Frontal cortex (tissue), 4 donors: Measurements from ENCODE around the gene GABBR2. TPM values are rescaled to one million over a fixed set of nuclear protein-coding genes. Genes with fewer than 3 reads are reported as not detected.

Experiments
- DNase-seq, 2 donors: peaks; one replicate each; pipeline ENCODE4 v3.0.0; 2012; ENCODE audit warnings: low spot score in 2 of 2
- FAIRE-seq: peaks from 2 replicates; lab custom pipeline; 2012; peaks lifted over from hg19 to GRCh38; lab: Jason Lieb, UNC
- total RNA-seq: library from RNA; depleted of rRNA; stranded (reverse); fragments of >200 nt; gene quantifications from one replicate; pipeline ENCODE4 v1.2.3, GENCODE V29; 2014
- donor health status: control.
- donor health status: control.
- donor health status: control.

The GABBR2 gene
- total RNA-seq, 1 donor from 2014 or later = 39.9 TPM

DNA sequence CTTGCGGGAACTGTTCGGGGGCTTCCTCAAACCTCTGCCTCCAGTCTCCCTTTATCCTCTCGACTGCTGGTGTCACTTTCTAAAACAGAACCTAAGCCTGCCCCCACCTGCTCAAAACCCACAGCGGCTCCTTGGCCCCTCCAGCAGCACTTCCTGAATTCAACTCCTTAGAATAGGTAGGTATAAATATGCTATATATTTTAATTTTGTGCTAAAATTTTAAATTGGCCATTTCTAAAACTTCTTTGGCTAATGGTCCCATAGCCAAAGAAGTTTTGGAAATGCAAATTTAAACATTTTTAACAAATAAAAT, 381.5 kb downstream of the GABBR2 start:
- DNase-seq (no peak), FAIRE-seq (no peak)

DNA sequence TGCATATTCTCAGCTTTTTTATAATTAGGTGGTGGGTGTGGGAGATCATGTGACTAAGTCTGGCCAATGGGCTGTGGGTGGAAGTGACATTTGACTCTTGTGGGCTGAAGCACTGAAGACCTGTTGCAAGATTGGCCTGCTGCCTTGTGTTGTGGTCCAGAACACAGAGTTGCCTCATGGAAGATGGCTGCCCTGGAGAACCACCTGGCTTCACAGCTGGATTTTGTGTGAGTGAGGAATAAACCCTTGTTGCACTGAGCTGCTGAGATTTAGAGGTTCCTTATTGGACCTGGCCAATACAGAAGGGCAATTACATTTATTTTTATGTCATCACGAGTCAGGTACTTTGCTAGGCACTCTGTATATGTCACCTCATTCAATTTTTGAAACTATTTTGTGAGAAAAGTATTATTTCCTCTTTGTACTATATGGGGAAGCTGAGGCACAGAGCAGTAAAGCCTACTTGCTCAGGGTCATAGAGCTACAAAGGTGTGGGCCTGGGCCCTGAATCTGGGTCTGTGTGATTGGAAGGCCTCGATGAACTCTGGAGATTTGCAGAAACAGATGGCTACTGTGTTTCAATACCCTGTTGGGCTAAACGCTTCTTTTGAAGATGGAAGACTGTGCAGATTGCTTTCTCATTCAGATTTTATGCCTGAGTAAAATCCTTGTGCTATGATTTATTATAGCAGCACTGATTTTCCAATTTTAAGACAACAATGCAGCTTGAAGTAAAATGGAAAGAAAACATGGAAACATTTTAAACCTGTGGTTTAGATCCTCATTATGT, 382.1 kb downstream of the GABBR2 start:
- FAIRE-seq = no peak
- DNase-seq = no peak

DNA sequence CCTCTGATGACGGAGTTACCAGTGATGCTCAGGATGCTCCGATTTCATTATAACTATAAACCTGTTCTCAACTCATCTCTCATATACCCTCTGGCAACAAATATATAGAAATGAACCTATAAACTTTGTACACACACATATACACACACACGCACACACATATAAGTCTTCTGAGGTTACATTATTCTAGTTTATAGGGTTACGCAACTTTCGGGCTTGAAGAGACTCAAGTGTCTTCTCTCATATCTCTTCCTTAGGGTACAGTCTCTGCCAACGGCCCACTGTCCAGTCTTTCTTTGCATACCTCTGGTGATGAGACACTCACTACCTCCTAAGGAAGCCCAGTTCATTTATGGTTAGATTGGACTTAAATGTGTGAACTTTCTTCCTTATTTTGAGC, 383.9 kb downstream of the GABBR2 start:
- no peak for DNase-seq

DNA sequence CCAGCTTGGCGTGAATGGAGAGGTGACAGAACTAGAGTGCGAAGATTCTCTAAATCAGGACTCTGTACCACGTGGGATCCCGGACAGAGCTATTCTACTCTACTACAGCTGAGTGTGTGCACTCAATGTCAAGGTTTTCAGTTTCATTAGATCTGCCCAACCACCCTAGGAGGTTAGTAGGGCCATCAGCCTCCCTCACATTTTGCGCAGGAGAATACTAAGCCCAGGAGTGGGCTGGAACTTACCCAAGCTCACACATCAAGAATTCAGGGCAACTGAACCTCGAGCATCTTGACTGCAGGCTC, 385.0 kb downstream of the GABBR2 start:
- FAIRE-seq = no peak

More for the DNA sequence above, 383.9 kb downstream of the GABBR2 start:
- no peak for FAIRE-seq

DNA sequence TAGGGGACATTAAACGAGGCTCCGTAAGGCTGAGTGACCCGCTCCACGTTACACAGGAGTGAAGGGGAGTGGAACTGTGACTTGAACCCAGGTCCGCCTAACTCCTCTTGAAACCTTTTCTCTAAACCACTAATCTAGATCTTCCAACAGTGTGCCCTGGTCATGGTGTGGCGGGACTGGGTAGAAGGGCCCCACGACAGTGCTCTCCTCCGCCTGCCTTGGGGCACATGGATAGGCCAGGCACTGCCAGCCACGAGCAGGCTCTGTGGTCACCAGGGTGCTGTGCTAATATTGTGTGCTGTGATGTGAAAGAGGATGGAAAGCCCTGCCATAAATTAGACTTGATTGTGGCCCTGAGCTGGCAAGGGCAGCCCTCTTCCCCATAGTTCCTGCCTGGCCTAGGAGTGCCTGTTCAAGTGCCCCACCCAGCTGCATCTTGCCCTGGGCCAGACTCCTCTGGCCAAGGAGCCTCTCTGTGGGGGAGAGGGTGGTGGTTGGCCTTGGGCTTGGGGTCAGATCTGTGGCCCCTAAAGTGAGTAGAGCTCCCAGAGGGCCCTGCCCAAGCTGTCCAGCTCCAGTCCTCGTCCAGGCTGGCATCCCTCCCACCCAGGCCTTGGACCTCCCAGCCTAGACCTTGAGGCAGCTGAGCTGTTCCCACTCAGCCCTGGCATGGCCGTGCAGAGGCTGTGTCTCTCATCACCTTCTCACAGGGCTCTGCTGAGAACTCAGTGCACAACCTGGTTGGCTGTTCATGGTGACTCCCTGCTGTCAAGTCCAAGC, 385.5 kb downstream of the GABBR2 start:
- FAIRE-seq (no peak), DNase-seq (no peak)

More for the DNA sequence above, 385.0 kb downstream of the GABBR2 start:
- DNase-seq = no peak

DNA sequence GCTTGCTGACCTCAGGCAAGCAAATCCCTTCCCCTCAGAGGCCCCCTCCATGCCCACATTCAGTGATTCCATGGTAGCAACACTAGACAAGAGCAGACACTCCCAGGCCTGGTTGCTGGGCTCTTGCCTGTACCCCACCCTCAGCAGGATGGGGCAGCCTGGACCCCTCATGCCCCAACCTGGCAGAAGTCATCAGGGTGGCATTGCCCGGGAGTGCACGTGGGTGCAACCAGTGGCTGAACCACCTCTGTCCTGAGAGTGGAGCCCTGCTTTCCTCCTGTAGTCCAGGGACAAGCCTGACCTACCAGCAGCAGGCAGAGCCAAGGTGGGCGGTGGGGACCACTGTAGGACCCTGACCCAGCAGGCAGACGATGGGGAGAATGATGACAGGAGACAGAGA, 387.5 kb downstream of the GABBR2 start:
- DNase-seq (no peak), FAIRE-seq (no peak)

DNA sequence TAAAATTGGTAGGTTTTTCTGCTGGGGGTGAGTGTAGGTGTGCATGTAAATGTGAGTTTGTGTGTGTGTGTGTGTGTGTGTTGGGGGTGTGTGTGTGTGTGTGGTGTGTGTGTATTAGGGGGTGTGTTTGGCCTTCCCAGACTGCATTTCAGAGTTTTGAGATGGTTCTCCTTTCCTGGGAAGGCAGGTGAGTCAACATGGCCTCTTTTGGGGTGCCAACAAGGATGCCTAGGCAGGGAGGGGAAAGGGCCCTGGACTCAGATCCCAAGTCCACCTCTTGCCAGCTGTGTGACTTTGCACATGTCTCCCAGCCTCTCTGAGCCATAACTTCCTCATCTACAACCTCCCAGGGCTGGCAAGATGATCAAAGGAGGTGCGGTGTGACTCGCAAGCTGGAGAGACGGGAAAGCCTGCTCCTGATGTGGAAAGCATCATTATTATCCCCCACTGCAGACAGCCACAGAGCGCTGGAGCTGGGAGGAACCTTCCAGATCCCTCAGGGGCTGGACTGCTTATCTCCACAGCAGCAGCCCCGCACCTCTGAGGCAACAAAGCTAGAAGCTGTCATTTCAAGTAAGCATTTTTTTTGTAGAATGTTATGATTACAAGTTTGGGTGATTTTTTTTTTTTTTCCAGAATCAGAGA, 389.8 kb downstream of the GABBR2 start:
- DNase-seq (no peak), FAIRE-seq (no peak)

DNA sequence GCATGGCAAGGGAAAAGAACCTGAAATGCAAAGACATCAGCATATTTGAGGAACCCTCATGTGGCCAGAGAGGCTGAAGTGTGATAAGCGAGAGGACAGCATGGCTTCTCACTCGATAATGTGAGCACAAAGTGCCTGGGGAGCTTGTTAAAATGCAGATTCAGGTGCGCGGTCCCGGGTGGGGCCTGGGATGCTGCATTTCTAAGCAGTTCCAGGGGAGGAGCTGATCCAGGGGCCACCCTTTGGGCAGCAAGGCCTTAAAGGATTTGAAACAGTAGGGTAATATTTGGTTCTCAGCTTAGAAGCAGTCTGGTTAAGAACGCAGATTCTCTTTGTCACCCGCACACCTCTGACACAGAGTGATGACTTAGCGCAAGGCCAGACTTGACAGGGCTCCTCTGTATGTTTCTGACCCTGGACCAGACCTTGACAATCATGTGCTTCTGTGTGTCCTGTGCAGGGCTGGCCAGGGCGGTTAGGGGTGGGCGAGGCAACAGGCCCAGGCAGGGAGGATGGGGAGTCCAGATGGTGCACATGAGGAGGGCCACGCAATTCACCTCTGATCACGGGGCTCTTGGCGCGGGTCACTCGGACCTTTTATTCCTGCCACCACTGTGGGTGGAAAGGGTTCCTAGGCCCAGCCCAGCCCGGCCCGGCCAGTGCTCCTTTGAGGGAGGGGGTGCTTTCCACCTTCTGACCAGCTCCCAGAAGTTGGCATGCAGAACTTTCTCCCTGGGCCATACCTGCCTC, 390.5 kb downstream of the GABBR2 start:
- no peak for DNase-seq
- no peak for FAIRE-seq

DNA sequence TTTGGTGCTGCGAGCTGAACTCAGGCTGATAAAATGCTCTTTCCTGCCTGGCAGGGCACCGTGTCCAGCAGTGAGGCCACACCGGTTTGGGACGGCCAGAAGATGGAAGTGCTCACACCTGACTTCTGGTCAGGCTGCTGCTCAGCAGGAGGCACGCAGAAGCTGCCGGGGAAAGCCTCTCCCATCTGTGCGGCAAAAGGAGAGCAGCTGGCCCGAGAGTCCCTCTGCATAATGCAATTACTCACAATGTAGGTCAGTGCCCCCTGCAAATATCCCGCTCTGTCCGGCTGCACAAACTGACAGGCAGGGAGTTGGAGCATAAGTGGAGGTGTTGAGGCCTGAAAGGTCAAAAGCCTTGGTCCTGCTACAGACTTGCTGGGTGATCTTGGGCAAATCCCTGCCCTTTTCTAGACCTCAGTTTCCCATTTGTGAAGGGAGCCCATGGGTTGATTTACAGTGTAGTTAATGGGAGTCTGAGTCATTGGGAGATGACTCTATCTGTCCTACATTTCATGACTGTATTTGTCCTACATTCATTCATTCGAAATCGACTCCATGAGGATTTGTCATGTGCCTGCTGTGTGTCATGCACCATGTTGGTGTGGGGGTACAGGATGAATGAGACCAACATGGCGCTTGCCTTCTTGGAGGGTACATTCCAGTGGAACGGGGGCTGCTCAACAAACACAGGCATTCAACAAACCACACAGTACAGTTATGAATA, 391.4 kb downstream of the GABBR2 start:
- FAIRE-seq = no peak
- DNase-seq = no peak

DNA sequence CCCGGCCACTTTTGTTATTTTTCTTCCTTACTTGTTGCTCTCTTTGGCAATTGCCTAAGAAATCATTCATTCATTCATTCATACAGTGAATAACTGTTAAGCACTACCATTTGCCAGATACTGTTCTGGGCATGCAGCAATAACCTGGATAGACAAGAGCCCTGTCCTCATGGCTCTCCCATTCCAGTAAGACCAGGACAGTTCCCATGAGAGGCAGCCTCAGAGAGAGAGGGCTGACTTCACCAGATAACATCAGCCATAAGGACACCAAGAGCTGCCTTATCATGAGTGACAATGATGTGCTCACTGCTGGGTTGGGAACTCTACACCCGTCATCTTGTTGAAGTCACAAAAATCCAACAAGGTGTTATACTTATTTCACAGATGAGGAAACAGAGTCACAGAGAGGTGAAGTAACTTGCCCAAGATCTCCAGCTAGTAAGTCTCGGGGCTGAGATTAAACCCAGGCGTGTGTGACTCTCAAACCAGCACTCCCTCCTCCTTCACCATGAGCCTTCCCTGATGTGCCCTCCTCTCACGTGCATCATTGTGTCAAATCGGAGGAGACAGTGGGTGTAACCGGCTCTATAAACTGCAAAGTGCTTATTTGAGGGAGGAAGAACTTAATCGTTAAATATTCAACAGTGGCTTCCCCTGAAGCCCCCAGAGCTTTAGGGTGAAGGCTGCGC, 392.1 kb downstream of the GABBR2 start:
- FAIRE-seq = no peak
- DNase-seq = no peak

DNA sequence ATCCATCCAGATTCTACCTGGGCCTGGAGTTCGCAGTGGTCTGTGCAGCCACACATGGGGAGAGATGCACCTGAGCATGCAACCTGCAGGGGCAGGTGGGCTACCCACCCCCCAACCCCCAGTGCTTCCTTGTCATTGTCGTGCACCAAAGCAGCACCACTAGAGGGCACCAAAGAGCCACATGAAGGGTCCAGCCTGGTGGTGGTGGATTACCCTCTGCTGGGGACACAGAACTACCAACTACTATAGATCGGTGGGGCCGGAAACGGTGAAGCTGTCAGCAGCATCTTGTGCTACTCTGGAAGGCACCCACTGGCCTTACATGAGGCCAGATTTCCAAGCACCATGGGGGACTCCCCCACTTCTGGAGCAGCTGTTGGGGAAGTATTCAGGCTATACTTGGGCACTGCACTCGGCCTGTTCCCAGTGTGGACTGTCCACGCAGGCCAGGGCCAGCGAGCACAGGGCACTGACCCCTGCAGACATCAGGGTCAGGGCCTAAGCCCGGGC, 393.1 kb downstream of the GABBR2 start:
- peak; percentile 47 to 81 for DNase-seq
- FAIRE-seq = no peak

DNA sequence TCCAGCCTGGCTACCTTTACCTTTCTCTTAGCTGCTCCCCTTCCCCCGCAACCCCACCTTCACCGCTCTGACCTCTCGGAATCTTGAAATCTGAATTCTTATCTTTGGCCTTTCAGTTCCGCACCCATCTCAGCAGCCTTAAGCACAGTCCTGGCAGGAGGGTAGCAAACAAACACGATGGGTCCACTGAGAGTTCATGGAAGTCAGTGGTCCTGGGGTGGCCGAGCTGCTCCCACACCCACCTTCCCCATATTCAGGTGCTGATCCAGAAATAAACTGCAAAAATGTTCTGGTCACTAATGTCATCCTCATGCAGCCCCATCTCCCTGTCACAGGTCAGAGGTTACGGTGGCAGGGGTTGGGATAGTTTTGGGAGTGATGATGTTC, 393.7 kb downstream of the GABBR2 start:
- FAIRE-seq (no peak), DNase-seq (no peak)

DNA sequence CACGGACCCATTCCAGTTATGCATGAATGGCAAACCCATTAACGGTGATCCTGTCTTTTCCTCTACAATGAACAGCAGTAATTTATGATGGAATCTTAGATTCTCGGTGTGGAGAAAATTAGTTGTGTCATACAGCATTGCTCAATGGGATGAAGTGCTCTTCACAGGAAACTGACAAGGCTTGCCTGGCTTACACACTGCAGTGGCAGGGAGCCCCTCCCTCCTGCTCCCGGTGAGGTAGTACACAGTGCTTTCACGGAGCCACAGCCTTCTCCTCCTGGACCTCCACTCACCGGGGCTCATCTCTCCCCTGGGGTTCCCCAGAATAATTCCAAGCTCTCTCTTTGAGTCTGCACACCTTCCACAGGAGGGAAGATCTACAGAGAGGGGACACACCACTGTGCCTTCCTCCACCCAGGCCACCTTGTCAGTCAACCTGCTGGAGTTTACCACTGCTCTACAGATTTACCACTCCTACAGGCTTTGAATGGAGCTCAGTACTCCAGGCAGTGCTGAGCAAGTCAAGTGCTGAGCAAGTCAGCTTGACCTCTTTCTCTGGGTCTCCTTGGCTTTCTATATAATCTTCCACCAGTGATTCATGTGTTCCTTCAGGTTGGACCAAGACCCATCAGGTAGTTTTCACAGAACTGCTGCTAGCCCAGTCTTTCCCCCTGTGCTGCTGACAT, 394.2 kb downstream of the GABBR2 start:
- no peak for DNase-seq
- no peak for FAIRE-seq

DNA sequence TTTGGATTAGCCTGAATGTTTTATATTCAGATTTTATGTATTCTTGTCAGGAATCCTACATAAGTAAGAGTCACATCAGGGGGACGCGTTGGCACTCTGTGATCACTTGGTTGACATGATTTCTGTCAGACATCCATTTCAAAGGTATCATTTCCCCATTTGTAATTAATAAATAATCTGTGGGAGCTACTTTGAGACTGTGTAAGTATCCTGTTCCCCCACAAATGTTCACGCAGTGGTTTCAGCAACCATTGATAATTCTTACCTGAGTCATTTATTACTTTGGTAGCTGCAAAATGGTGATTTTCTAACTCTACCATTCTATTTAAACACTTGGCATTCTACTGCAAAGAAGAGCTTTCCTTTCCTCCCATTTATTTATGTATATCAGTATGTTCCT, 396.4 kb downstream of the GABBR2 start:
- no peak for FAIRE-seq

DNA sequence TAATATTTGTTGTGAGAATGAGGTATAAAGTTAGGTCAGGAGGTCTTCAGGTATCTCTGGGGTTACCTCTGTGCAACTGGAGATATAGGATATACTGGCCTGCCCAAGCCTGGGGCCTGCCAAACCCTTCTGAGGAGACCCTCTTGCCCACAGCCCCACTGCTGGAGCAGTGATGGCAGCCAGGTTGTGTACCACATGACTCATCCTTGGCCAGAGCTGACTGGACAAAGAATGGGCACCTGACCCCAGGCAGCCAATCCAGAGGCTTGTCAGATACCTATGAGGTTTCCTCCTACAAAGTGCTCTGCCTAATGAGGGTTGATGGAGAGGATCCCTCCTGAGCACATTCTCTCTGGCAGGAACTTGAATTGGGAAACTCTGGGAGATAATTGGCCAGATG, 397.2 kb downstream of the GABBR2 start:
- DNase-seq (no peak), FAIRE-seq (no peak)

More for the DNA sequence above, 396.4 kb downstream of the GABBR2 start:
- DNase-seq = no peak

DNA sequence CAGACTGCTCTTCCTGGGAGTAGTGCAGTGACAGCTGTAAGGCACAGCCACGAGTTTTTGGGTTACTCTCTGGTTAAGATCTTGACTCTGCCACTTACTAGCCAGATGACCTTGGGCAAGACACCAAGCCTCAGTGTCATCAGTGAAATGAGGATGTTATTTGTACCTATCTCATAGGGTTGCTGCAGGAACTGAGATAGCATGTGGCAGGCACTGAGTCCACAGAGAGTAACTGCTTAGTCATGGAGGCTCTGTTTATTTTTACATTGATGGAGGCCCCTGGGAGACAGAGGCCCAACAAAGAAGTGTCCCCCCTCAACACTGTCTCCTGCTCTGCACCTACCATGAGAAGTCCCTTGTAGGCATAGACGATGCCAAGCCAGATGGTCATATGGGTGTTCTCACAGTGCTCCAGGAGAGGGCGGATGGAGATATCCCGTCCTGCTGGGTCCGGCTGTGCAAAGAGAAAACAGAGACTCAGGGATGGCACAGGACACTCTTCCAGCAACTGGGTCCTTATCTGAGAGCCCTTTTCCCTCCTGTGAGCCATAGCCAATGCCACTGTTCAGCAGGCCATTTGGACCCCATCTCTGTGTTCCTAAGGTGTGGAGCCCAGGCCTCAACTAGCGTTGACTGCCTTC, 397.9 kb downstream of the GABBR2 start:
- DNase-seq = no peak
- FAIRE-seq = no peak

DNA sequence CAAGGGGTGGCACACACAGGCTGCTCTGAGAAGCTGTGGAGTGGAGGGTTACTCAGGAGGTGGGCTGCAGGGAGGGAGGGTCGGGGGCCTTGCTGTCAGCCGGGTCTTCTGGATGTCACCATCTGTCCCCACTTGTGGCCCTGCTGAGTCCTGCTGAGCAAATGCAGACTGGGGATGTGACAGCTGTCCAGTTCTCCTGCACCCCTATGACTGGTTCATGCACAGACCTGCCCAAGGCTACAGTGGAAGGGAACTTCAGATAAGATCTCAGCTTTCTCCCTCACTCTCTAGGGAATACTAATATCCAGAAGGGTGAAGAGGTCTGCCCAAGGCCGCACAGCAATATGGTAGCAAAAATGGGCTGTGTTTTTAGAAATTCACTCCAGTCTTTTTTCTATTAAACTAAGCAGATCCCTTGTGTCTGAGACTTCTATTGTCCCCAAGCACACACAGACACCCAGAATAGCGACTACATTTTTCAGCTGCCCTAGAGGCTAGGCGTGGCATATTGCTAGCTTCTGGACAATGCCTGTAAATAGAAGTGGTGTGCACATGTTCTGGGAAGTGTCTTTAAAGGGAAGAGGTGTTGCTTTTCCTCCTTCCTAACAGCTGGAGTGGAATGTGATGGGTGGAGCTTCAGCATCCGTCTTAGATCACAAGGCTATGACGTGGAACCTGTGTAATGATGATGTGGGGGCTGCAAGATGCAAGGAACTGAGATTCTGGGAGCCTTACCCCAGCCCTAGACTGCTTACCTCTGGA, 402.2 kb downstream of the GABBR2 start:
- FAIRE-seq (no peak), DNase-seq (no peak)
